ENCODE data around the gene SMG7.

SMG7 gene

DNA sequence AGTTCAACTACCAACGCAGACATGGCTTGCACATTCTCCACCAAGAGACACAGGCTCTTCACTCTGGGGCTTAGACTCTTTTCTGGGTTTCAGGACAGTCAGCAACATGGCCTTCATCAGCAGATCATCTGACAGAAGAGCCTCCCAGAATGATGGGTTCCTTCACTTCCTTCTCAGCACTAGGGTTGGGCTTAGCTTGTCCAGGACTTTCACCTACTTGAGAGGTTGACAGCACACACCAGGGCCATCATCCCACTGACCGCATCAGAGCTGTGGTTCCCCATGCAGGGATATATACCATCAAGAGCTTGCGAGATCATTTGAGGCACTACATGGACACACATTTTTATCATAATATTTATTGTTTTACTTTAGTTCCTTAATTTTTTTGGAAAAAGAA is 128.3 kb downstream of the SMG7 start:
- H3K4me1 ChIP-seq, result no peaks in the 10 kb centered on the region
- in situ Hi-C loops (cut with MboI; ENCODE audit: low sequenced_read_pairs), result no loop called here

DNA sequence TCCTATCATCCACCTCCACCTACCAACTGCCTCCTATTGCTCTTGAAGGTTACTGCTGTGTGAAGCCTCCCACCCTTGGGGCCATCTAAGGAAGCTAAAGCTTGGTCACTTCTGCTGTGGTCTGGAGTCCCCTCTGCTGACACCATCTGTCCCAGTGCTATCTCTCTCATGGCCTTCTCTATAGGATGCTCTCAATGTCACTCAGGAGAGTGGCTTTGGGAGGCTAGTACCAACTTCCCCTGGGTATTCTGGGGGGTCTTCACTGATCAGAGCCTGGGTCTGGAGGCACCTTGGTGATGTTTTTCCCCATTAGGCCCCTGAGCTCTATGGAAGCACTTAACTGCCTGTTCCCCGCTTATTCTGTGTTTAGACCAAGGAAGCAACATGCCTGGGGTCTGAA is 130.2 kb downstream of the SMG7 start:
- DNase-seq (ENCODE audit: low spot score in 2 of 2), result no peak
- Histone ChIP-seq H3K4me3 (no peak overlapping the region), H3K9me3 (no peaks in the 10 kb centered on the region), H3K4me1 (no peaks in the 10 kb centered on the region), H3K36me3 (replicated peaks) (no peaks in the 10 kb centered on the region), H3K27me3 (ENCODE audit: low read depth) (no peaks in the 10 kb centered on the region)
- in situ Hi-C loops (cut with MboI; ENCODE audit: low sequenced_read_pairs), result no loop called here

More for the DNA sequence above, 128.3 kb downstream of the SMG7 start:
- Histone ChIP-seq H3K27me3 (ENCODE audit: low read depth) (no peaks in the 10 kb centered on the region), H3K36me3 (replicated peaks) (no peaks in the 10 kb centered on the region), H3K9me3 (no peaks in the 10 kb centered on the region), H3K4me3 (no peak overlapping the region)
- no peak for DNase-seq (ENCODE audit: low spot score in 2 of 2)

Measured in HAP-1 (cell line).